OCI-LY7 (cell line): ENCODE data around the gene POGLUT3.

Source experiments
- EZH2phosphoT487 ChIP-seq: fragments of 200-600 bp; sonication (generic); IDR thresholded peaks from 2 replicates; pipeline ENCODE4 v1.6.1; 2018; ENCODE audit warnings: low read depth, borderline replicate concordance, mild to moderate bottlenecking, mixed run types, antibody characterized with exemption, low read length, moderate library complexity, mixed read lengths
- TF ChIP-seq, protein P1 (sequence below): fragments of 200-600 bp; sonication (generic); conservative IDR thresholded peaks from 2 replicates; pipeline ENCODE4 v1.5.1; 2014; ENCODE audit warnings: mild to moderate bottlenecking, antibody characterized with exemption, low read length, moderate library complexity, mixed read lengths

DNA sequence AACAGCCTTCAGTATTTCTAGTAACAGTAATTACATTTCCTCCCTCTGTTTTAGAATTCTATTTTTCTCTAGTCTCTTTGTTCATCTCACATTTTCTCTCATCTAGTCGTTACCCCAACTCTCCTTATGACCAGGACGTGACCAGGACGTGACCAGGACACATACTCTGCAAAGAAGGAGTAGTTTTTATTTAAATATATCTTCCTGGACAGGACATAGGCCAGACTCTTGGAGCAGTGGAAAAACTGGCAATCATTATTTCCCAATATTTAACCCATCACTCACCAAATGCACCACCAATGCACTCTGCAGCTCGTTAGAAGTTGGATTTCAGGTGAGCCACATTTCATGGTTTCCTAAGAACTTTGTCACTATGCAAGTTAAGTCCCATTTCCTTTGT lies 40.3 kb upstream of the POGLUT3 start:
- TF ChIP-seq, protein P1, sequence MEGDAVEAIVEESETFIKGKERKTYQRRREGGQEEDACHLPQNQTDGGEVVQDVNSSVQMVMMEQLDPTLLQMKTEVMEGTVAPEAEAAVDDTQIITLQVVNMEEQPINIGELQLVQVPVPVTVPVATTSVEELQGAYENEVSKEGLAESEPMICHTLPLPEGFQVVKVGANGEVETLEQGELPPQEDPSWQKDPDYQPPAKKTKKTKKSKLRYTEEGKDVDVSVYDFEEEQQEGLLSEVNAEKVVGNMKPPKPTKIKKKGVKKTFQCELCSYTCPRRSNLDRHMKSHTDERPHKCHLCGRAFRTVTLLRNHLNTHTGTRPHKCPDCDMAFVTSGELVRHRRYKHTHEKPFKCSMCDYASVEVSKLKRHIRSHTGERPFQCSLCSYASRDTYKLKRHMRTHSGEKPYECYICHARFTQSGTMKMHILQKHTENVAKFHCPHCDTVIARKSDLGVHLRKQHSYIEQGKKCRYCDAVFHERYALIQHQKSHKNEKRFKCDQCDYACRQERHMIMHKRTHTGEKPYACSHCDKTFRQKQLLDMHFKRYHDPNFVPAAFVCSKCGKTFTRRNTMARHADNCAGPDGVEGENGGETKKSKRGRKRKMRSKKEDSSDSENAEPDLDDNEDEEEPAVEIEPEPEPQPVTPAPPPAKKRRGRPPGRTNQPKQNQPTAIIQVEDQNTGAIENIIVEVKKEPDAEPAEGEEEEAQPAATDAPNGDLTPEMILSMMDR = no peak
- no peak for TF ChIP-seq EZH2phosphoT487
